GM21576 (cell line): ENCODE results near the gene ASIC2.
"Not testable (repeated sequence)": the region's sequence is repeated elsewhere in the genome, so short reads cannot be mapped to it uniquely, and the experiment has no call there.

Experiments
- ATAC-seq: cut with Tn5 transposase; IDR thresholded peaks from one replicate; pipeline ENCODE4 v1.9.1; 2021; ENCODE audit warnings: mild to moderate bottlenecking, moderate library complexity; ENCODE audit not compliant: unreplicated experiment

Gene ASIC2

GRCh38 chr17:32993977-32994376 lies 299.1 kb downstream of the ASIC2 start:
- no peak for ATAC-seq

- ATAC-seq: no peak
Measured at GRCh38 chr17:32992321-32993033, 300.6 kb downstream of the ASIC2 start.

DNA sequence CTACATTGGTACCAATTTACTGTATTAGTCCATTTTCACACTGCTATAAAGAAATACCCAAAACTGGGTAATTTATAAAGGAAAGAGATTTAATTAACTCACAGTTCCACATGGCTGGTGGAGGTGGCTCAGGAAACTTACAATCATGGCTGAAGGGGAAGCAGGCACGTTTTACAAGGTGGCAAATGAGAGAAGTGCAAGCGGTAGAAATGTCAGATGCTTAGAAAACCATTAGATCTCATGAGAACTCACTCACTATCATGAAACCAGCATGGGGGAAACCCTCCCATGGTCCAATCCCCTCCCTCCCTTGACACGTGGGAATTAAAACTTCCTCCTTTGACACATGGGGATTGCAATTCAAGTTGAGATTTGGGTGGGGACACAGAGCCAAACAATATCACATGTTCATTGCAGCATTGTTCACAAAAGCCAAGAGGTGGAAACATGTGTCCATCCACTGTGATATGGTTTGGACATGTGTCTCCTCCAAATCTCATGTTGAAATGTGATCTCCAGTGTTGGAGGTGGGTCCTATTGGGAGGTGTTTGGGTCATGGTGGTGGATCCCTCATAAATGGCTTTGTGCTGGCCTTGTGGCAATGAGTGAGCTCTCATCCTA lies 304.5 kb downstream of the ASIC2 start:
- no peak for ATAC-seq

GRCh38 chr17:32987868-32988267 lies 305.2 kb downstream of the ASIC2 start:
- not testable (repeated sequence) for ATAC-seq

- ATAC-seq: not testable (repeated sequence)
Measured at GRCh38 chr17:32987453-32987805, 305.7 kb downstream of the ASIC2 start.

DNA sequence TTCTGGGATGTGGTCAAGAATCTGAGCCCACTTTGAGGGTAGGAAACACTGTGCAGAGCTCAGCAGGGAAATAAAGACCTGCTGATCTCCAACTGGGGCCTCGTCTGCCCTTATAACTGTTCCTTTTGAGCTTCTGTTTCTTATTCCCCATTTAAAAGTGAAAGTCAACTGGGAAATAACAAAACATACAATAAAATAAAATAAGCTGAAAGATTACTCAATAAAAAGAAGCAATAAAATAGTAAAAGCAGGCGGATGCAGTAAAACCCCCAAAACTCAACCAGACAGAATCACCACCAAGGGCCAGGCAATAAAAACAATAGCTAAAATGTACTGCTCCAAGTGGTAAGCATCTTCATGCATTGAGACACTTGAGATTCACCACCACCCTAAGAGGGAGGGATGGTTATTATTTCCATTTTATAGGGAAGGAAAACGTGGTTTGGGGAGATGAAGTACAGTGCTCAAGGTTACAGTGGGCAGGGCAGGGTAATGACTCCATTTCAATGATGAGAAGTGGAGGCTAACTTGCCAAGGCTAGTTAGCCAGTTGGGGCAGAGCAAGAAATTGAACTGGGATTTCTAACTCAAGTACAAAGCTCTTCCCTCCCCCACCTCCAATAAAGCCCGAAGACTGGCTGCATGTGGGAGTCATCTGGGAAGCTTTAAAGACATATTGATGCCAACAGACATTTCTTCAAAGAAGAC lies 307.9 kb downstream of the ASIC2 start:
- no peak for ATAC-seq

- not testable (repeated sequence) for ATAC-seq
Measured at GRCh38 chr17:32981611-32982010, 311.5 kb downstream of the ASIC2 start.

GRCh38 chr17:32980230-32980629 lies 312.9 kb downstream of the ASIC2 start:
- ATAC-seq: no peak

GRCh38 chr17:32976605-32977004 lies 316.5 kb downstream of the ASIC2 start:
- no peak for ATAC-seq

- ATAC-seq: no peak
Measured at GRCh38 chr17:32976131-32976530, 317.0 kb downstream of the ASIC2 start.

GRCh38 chr17:32971171-32971570 lies 321.9 kb downstream of the ASIC2 start:
- no peak for ATAC-seq

DNA sequence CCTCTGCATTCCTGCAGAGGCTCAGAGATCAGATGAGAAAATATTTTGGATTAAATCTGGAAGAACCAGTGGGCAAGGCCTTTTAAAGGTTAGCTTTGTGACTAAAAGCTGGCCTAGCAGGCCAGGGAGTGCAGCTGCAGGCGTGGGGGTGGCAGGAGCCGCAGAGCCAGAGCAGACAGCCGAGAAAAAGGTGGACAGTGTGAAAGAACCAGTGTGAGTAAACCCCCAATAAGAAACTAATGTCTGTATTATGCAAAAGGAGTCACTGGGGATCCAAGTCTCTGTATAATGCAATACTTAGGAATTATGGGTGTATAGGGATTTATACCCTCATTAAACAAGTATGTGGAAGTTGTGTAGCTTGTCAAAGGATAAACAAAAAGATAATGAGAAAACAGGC lies 322.8 kb downstream of the ASIC2 start:
- no peak for ATAC-seq

DNA sequence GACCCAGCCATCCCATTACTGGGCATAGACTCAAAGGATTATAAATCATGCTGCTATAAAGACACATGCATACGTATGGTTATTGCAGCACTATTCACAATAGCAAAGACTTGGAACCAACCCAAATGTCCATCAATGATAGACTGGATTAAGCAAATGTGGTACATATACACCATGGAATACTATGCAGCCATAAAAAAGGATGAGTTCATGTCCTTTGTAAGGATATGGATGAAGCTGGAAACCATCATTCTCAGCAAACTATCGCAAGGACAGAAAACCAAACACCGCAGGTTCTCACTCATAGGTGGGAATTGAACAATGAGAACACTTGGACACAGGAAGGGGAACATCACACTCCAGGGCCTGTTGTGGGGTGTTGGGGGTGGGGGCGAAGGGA lies 323.9 kb downstream of the ASIC2 start:
- not testable (repeated sequence) for ATAC-seq

- no peak for ATAC-seq
Measured at GRCh38 chr17:32964541-32964940, 328.6 kb downstream of the ASIC2 start.
